SK-N-SH treated with all-trans-retinoic acid at 6 μM for 48 hours (cell line): ENCODE measurements around the gene RCBTB1.

Experiments
- ESRRG ChIP-seq: fragments of 250-450 bp; sonication (Bioruptor Pico); IDR thresholded peaks from 2 replicates; pipeline ENCODE4 v1.6.1; 2021; ENCODE audit warnings: mild to moderate bottlenecking
- RARB ChIP-seq: fragments of 250-450 bp; sonication (Bioruptor Pico); IDR thresholded peaks from 2 replicates; pipeline ENCODE4 v1.8.0; 2021; ENCODE audit warnings: mild to moderate bottlenecking, moderate library complexity

GRCh38 chr13:49503951-49504350, 81.4 kb downstream of the RCBTB1 start:
- TF ChIP-seq ESRRG (CRISPR knock-in tag): no peak
- no peak for TF ChIP-seq RARB
